HepG2 (cell line): Measurements from ENCODE around the gene LCLAT1.

Experiments
- CHD4 ChIP-seq: fragments of 200-600 bp; sonication (generic); IDR thresholded peaks from 2 replicates; pipeline ENCODE4 v1.7.0; 2017; ENCODE audit warnings: mild to moderate bottlenecking, low read length, borderline replicate concordance
- MXI1 ChIP-seq: IDR thresholded peaks from 3 replicates; pipeline ENCODE4 v1.6.1; 2012; ENCODE audit warnings: low read depth, low read length, inconsistent platforms, borderline replicate concordance
- NFYB ChIP-seq: sonication (generic); formaldehyde crosslinking; IDR thresholded peaks from 2 replicates; pipeline ENCODE4 v1.4.0; 2020; ENCODE audit warnings: missing genetic modification reagents
- PCBP1 ChIP-seq: fragments of 200-400 bp; formaldehyde crosslinking; IDR thresholded peaks from 2 replicates; pipeline ENCODE4 v1.6.1; 2017; ENCODE audit warnings: mild to moderate bottlenecking, low read depth, low read length, borderline replicate concordance
- POLR2A ChIP-seq, 2 experiments: IDR thresholded peaks; 2 replicates each; pipeline ENCODE4 v1.6.1; 2011; ENCODE audit warnings: low read depth in 2 of 2, low read length in 2 of 2, mild to moderate bottlenecking in 1 of 2, moderate library complexity in 1 of 2; ENCODE audit not compliant: insufficient read depth in 1 of 2
- ZIK1 ChIP-seq: sonication (generic); formaldehyde crosslinking; IDR thresholded peaks from 2 replicates; pipeline ENCODE4 v1.5.0; 2020; ENCODE audit warnings: mild to moderate bottlenecking, low read depth, missing genetic modification reagents, borderline replicate concordance
- ZNF124 ChIP-seq: sonication (generic); formaldehyde crosslinking; IDR thresholded peaks from 2 replicates; pipeline ENCODE4 v1.4.0; 2020; ENCODE audit warnings: missing genetic modification reagents
- ZNF564 ChIP-seq: sonication (generic); formaldehyde crosslinking; IDR thresholded peaks from 2 replicates; pipeline ENCODE4 v1.8.1; 2023; ENCODE audit warnings: mild to moderate bottlenecking, missing genetic modification reagents
- TF ChIP-seq, protein P1 (sequence below): IDR thresholded peaks from 2 replicates; pipeline ENCODE4 v1.6.1; 2012; ENCODE audit warnings: inconsistent platforms
- TF ChIP-seq, protein P2 (sequence below): IDR thresholded peaks from 2 replicates; pipeline ENCODE4 v1.6.1; 2016; ENCODE audit warnings: missing compliant biosample characterization, missing genetic modification reagents, borderline replicate concordance

DNA sequence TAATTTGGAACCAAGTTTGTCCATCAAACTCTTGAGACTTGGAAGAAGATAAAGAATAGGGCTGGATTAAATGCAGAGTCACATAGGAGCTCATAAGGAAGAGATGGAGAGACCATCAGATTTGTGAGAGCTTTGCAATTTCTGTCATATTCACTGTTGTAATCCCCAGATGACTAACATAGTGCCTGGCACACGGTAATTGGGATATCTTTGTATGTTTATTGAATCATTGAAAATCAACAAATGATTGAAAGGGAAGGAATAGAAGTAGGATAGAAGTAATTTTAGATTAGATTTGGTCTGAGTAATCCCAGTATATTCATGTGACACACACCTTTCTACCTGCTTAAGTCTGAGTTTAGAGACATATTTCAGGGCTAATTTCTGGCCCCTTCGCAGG lies 75.4 kb downstream of the LCLAT1 start:
- TF ChIP-seq, protein P1, sequence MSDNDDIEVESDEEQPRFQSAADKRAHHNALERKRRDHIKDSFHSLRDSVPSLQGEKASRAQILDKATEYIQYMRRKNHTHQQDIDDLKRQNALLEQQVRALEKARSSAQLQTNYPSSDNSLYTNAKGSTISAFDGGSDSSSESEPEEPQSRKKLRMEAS: no peak
- no peak for TF ChIP-seq POLR2A (IDR thresholded peaks at IDR 0.05; ENCODE audit: insufficient read depth in 1 of 2, low read depth in 2 of 2, low read length in 2 of 2)
- TF ChIP-seq ZNF564 (CRISPR knock-in tag): no peak
- no peak for TF ChIP-seq ZNF124 (CRISPR knock-in tag)
- no peak for TF ChIP-seq ZIK1
- no peak for TF ChIP-seq PCBP1
- TF ChIP-seq MXI1: no peak
- TF ChIP-seq, protein P2, sequence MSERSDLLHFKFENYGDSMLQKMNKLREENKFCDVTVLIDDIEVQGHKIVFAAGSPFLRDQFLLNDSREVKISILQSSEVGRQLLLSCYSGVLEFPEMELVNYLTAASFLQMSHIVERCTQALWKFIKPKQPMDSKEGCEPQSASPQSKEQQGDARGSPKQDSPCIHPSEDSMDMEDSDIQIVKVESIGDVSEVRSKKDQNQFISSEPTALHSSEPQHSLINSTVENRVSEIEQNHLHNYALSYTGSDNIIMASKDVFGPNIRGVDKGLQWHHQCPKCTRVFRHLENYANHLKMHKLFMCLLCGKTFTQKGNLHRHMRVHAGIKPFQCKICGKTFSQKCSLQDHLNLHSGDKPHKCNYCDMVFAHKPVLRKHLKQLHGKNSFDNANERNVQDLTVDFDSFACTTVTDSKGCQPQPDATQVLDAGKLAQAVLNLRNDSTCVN (CRISPR knock-in tag): no peak
- no peak for TF ChIP-seq NFYB
- TF ChIP-seq CHD4: no peak
